ELR (cell line): ENCODE data around the gene TRAF3IP1.

Source experiments
- DNase-seq: peaks from one replicate; pipeline ENCODE4 v3.0.0-alpha.2; 2015; ENCODE audit warnings: low read depth

TRAF3IP1 gene

GRCh38 chr2:238449241-238449640 lies 128.9 kb downstream of the TRAF3IP1 start:
- no peak for DNase-seq

GRCh38 chr2:238449909-238450417 lies 129.6 kb downstream of the TRAF3IP1 start:
- DNase-seq: no peak

- DNase-seq: no peak
Measured at GRCh38 chr2:238450440-238450861, 130.1 kb downstream of the TRAF3IP1 start.
